GM19372 (cell line): ENCODE data around the gene CEP78.

Source experiments
- ATAC-seq: cut with Tn5 transposase; IDR thresholded peaks from one replicate; pipeline ENCODE4 v1.9.1; 2021; ENCODE audit warnings: mild to moderate bottlenecking, low read depth, moderate library complexity; ENCODE audit not compliant: unreplicated experiment

Gene CEP78

DNA sequence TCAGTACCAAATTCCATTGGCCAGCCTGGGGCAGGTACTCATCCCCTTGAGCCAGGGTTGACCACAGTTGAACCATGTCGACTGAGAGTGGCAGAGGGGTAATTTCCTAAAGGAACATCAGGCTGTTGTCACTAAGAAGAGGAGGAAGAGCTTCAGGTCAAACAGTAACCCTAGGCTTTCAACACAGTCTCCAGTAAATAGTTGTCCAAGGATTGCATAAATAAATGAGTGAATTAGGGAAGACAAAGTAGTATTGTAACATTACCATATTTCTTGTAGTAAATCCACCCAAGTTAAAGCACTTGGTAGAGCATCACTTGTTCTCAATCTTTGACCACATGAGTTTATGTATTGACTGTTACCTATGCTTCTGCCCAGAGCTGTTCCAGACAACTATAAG, 68.5 kb downstream of the CEP78 start:
- no peak for ATAC-seq

DNA sequence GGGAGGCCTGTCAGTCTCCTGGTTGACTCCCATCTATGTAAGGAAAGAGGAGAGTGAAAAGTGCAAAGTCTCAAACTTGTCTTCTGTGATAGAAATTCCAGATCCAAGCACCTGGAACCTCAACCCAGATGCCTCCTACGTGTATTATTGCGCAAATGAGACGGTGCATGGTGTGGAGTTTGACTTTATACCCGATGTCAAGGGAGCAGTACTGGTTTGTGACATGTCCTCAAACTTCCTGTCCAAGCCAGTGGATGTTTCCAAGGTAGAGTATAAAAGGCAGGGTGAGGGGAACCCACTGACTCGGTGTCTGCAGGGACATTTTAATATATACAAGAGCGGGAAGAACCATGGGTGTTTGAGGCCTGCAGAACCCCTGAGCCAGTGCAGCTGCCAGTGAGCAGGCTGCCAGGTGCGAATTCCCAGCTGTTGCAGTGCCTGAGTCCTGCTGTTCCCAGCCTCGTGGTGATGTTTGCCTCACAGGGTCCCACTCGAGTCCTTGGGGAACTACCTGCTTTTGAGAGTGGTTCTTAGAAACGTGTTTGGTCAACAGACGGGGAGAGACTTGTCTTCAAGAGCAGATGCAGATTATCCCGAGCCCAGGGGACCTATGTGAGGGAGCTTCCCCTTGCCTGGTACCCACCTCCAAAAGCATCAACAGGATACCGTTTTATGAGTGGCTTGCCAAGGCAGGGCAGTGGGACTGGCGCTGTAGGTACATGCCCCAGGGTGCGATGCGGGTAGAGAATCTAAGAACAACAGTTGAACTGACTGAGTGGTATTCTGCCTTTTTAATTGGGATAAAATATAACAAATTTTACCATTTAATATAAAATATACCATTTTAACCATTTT, 70.6 kb downstream of the CEP78 start:
- ATAC-seq, result no peak

DNA sequence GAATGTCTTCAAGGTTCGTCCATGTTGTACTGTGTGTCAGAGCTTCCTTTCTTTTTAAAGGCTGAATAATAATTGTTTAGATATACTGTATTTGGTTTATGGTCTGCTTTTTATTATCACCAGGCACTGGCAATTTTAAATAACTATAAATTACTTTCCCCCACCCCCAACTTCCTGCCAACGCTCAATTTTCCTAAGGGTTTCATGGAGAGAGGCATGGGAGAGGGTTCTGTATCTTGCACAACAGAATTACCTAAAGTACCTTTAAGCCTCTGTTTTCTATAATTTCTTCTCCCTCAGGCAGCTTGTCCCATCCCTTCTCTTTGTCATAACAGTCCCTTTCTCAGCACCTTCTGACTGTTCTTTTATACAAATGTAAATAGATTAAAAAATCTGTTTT, 71.5 kb downstream of the CEP78 start:
- ATAC-seq, result no peak

GRCh38 chr9:78309066-78309465, 73.2 kb downstream of the CEP78 start:
- no peak for ATAC-seq

DNA sequence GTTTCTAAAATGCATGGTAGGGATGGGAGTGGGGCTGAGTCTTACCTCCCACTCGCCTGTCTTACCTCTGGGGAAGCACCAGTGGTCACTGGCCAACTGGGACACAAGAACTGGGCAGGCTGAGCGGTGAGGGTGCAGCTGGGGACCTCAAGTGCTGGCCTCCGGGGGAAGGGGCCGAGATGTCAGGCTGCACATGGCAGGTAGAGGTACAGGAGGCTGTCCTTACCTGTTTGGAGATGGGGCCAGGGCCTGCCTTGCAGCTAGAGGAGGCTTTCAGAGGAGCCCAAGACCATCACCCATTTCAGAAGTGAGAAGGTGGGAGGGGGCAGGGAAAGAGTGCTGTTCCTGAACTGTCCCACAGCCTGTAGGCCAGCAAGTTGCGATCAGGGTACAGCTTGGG, 75.2 kb downstream of the CEP78 start:
- ATAC-seq, result no peak

- ATAC-seq, result no peak
Observed at GRCh38 chr9:78311886-78312524, 76.1 kb downstream of the CEP78 start.

- no peak for ATAC-seq
Observed at GRCh38 chr9:78314550-78314949, 78.7 kb downstream of the CEP78 start.

- ATAC-seq, result no peak
Observed at GRCh38 chr9:78314953-78315870, 79.3 kb downstream of the CEP78 start.

GRCh38 chr9:78316166-78316892, 80.5 kb downstream of the CEP78 start:
- ATAC-seq, result no peak

DNA sequence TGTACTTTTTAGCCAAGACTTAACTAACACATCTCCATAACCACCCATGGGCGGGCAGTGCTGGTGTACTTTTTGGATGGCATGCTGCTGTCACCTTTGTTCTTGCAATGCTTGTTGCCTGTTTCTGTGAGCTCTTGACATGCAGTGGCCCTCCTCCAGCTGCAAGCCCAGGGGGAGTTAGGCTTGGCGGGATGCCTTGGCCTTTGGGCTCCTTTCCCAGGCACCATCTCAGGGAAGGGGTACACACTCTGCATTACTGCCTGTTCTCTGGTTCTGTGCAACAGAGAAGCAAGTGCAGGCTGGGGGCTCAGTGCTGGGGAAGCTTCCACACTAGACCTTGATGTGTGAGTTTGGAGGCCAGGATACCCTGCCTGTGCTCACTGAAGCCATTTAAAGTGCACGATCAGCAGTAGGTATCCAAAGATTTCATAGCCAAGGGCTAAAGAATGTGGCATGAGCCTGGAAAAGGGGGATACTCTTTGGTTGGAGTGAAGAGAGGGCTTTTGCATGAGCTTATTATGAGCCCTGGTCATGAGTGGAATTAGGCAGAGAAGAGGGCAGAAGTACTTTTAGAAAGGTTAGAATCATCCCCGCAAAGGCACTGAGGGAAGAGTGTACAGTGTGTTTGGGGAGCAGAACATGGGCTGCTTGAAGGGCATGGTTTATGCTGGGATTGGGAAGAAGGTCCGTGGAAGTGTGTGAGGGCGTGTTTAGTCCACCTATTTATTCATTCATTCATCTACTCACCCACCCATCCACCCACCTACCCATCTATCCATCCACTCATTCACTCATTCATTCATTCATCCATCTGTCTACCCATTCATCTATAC, 83.5 kb downstream of the CEP78 start:
- ATAC-seq, result no peak

- no peak for ATAC-seq
Observed at GRCh38 chr9:78320030-78320693, 84.3 kb downstream of the CEP78 start.

GRCh38 chr9:78320875-78321496, 85.1 kb downstream of the CEP78 start:
- ATAC-seq, result no peak

- no peak for ATAC-seq
Observed at GRCh38 chr9:78321505-78321904, 85.6 kb downstream of the CEP78 start.

DNA sequence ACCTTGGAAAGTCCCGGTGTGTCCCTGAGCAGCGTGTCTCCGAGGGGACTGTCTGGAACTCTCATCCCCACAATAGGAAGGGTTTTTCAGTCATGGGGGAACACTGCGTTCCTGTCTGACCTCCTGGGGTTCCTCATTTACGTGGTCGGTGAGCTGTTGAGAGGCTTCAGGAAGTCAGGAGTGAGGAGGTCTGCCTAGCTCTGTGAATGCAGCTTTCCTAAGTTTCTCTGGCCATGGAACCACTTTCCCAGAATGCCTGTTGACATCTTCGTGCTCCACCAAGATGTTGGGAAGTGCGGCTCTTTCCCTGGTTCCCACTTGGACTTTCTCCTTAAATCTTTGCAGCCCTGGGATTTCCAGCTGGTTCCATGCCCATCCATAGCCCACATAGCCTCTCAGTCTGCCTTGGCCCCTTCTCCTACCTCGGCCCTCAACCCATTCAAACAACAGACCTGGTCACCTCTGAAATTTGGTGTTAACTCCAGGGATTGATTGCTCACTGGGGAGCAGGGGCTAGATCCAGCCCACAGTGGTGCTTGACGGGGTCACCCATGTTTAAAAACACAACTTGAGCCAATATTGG, 88.3 kb downstream of the CEP78 start:
- ATAC-seq, result no peak

DNA sequence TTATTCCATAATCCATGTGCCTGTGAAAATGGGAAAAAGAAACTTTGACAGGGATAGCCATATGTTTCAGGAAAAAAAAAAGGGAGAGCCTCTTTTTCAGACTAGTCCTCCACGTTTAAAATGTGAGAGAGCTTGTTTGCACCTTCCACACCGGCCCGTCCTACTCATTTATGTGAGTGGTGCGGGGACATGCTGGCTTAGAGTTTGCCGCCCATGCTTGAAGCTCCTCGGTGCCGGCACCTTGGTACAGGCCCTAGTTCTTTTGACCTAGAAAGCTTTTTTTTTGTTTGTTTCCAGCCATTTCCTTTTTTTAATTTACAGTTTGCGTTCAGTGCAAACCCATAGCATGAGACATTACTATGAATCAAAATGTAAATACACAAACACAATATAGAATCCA, 88.8 kb downstream of the CEP78 start:
- no peak for ATAC-seq

- no peak for ATAC-seq
Observed at GRCh38 chr9:78325343-78325742, 89.5 kb downstream of the CEP78 start.

- ATAC-seq, result no peak
Observed at GRCh38 chr9:78325846-78326360, 90.0 kb downstream of the CEP78 start.

DNA sequence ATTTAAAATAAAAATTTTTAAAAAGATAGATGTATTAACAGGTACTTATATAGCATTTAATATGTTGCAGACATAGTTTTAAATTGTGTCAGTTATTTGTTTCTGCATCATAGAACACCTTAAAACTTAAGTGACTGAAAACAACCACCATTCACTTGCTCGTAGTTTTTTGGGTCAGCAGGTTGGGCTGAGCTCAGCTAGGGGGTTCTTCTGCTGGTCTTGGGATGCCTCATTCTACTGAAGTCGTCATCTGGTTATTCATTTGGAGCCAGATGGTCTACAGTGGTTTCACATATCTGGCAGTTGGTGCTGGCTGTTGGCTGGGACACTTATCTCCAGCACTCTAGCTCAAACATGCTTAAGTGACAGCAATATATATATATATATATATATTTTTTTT, 90.7 kb downstream of the CEP78 start:
- ATAC-seq, result no peak
